Measurements from ENCODE around the gene HDAC7.

The HDAC7 gene

DNA sequence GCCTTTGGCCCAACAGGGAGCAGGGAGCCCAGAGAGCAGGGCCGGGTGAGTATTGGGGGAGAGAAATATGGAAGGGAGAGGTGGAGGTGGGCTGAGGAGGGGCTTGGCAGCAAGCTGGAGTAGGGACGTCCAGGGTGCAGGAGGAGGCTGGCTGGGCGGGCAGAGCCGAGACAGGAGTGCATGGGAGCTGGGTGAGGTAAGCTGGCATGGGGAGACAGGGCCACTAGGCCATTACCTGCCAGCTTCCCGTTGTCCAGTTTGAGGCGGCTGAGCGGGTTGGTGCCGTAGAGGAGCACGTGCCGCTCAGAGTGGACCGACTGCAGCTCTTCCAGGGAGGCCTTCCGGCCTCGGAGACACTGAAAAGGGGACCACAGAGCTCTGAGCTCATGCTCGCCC is 28.4 kb downstream of the HDAC7 start:
- no peak for DNase-seq (ENCODE audit: low spot score)
- TF ChIP-seq, protein P1, sequence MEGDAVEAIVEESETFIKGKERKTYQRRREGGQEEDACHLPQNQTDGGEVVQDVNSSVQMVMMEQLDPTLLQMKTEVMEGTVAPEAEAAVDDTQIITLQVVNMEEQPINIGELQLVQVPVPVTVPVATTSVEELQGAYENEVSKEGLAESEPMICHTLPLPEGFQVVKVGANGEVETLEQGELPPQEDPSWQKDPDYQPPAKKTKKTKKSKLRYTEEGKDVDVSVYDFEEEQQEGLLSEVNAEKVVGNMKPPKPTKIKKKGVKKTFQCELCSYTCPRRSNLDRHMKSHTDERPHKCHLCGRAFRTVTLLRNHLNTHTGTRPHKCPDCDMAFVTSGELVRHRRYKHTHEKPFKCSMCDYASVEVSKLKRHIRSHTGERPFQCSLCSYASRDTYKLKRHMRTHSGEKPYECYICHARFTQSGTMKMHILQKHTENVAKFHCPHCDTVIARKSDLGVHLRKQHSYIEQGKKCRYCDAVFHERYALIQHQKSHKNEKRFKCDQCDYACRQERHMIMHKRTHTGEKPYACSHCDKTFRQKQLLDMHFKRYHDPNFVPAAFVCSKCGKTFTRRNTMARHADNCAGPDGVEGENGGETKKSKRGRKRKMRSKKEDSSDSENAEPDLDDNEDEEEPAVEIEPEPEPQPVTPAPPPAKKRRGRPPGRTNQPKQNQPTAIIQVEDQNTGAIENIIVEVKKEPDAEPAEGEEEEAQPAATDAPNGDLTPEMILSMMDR (IDR thresholded peaks at IDR 0.05; ENCODE audit: extremely low read depth, insufficient read depth, missing control alignments), result no peak
- in situ Hi-C loops (cut with MboI; ENCODE audit: low pct_unique_long_range_greater_than_20kb, low sequenced_read_pairs, unreplicated experiment), result no loop called here

- in situ Hi-C loops (cut with MboI; ENCODE audit: low pct_unique_long_range_greater_than_20kb, low sequenced_read_pairs, unreplicated experiment), result no loop called here
- TF ChIP-seq, protein P1 (IDR thresholded peaks at IDR 0.05; ENCODE audit: extremely low read depth, insufficient read depth, missing control alignments), result no peak
- no peak for DNase-seq (ENCODE audit: low spot score)
Observed at GRCh38 chr12:47790676-47791350, 28.9 kb downstream of the HDAC7 start.

DNA sequence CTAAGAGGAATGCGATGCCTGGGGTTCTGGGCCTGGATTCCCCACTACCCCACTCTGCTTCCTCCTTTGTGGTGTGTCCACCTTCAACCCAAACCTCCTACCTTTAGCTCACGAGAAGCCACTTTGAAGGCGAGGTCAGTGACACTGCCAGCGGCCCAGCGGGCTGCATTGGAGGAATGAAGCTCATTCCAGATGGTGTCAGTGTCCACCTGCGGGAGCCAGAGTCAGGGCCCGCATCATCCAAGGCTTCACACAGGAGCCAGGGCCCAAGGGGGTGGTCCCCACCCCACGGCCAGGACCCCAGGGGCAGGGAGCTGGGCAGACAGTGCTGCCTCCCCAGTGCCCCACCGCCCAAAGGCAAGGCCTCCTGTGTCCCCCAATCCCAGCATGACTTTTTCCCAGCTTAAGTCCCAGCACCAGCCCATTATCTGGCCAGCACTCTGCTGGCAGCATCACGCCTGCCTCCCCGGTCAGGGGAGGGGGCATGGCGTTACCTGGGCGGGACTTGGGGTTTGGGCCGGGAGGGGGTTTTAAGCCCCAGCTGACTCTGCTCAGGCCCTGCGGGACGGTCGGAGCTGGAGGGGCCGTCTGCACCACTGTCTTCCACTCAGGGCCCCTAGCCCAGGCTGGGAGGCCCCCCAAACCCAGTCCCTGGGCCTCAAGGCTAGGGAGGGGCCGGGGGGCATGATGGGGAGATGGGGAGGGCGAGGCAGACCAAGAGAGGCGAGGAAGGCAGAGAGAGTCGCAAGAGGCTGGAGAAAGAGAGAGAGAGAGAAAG is 29.8 kb downstream of the HDAC7 start:
- no peak for DNase-seq (ENCODE audit: low spot score)
- TF ChIP-seq, protein P1 (IDR thresholded peaks at IDR 0.05; ENCODE audit: extremely low read depth, insufficient read depth, missing control alignments), result no peak
- in situ Hi-C loops (cut with MboI; ENCODE audit: low pct_unique_long_range_greater_than_20kb, low sequenced_read_pairs, unreplicated experiment), result no loop called here

DNA sequence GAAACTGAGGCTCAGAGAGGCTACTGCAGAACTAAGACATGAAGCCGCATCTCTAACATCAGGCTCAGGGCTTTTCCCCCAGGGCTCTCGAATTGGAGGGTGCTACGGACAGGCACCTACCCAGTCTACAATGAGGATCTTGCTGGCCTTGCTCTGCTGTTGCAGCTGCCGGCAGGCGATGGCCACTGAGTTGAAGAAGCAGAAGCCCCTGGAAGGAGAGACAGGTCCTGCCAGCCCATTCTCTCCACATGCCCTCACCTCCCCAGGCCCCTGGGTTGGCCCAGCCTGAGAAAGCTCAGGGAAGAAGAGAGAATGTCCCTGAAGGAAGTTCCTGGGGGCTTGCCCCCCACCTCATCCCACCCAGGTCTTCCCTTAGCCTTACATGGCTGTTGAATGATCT is 30.6 kb downstream of the HDAC7 start:
- no peak for DNase-seq (ENCODE audit: low spot score)
- in situ Hi-C loops (cut with MboI; ENCODE audit: low pct_unique_long_range_greater_than_20kb, low sequenced_read_pairs, unreplicated experiment), result no loop called here
- TF ChIP-seq, protein P1 (IDR thresholded peaks at IDR 0.05; ENCODE audit: extremely low read depth, insufficient read depth, missing control alignments), result no peak

- no peak for DNase-seq (ENCODE audit: low spot score)
- TF ChIP-seq, protein P1 (IDR thresholded peaks at IDR 0.05; ENCODE audit: extremely low read depth, insufficient read depth, missing control alignments), result no peak
- in situ Hi-C loops (cut with MboI; ENCODE audit: low pct_unique_long_range_greater_than_20kb, low sequenced_read_pairs, unreplicated experiment), result no loop called here
Observed at GRCh38 chr12:47787596-47788319, 31.9 kb downstream of the HDAC7 start.

GRCh38 chr12:47786662-47787280 is 32.9 kb downstream of the HDAC7 start:
- no peak for DNase-seq (ENCODE audit: low spot score)
- in situ Hi-C loops (cut with MboI; ENCODE audit: low pct_unique_long_range_greater_than_20kb, low sequenced_read_pairs, unreplicated experiment), result no loop called here
- TF ChIP-seq, protein P1 (IDR thresholded peaks at IDR 0.05; ENCODE audit: extremely low read depth, insufficient read depth, missing control alignments), result no peak
